GM20431 (cell line): Measurements from ENCODE around the gene MYH7.
"Not testable (repeated sequence)": the region's sequence is repeated elsewhere in the genome, so short reads cannot be mapped to it uniquely, and the experiment has no call there.

ENCODE experiments used
- in situ Hi-C: fragments of 300-500 bp; cut with MseI, MboI; formaldehyde crosslinking; loops from one replicate; pipeline ENCODE4 v1.15.0; 2020; ENCODE audit warnings: low sequenced_read_pairs; ENCODE audit not compliant: unreplicated experiment

Gene MYH7

GRCh38 chr14:23432102-23432925, 3.1 kb downstream of the MYH7 start:
- in situ Hi-C loops, result no loop called here

- in situ Hi-C loops, result no loop called here
These were observed 4.0 kb downstream of the MYH7 start for GRCh38 chr14:23431486-23431885.

GRCh38 chr14:23430723-23431085, 4.8 kb downstream of the MYH7 start:
- in situ Hi-C loops, result no loop called here

GRCh38 chr14:23430016-23430722, 5.3 kb downstream of the MYH7 start:
- in situ Hi-C loops, result no loop called here

GRCh38 chr14:23428686-23429495, 6.6 kb downstream of the MYH7 start:
- in situ Hi-C loops, result no loop called here

- in situ Hi-C loops, result not testable (repeated sequence)
These were observed 9.7 kb downstream of the MYH7 start for GRCh38 chr14:23425798-23426197.

- in situ Hi-C loops, result no loop called here
These were observed 10.3 kb downstream of the MYH7 start for GRCh38 chr14:23425169-23425568.

GRCh38 chr14:23423657-23424056, 11.8 kb downstream of the MYH7 start:
- in situ Hi-C loops, result no loop called here

- in situ Hi-C loops, result no loop called here
These were observed 13.9 kb downstream of the MYH7 start for GRCh38 chr14:23421594-23421993.

- in situ Hi-C loops, result not testable (repeated sequence)
These were observed 15.8 kb downstream of the MYH7 start for GRCh38 chr14:23419646-23420045.

- in situ Hi-C loops, result no loop called here
These were observed 17.4 kb downstream of the MYH7 start for GRCh38 chr14:23418021-23418420.

- in situ Hi-C loops, result not testable (repeated sequence)
These were observed 18.2 kb downstream of the MYH7 start for GRCh38 chr14:23417269-23417668.

GRCh38 chr14:23416801-23417200, 18.7 kb downstream of the MYH7 start:
- in situ Hi-C loops, result no loop called here

- in situ Hi-C loops, result no loop called here
These were observed 19.4 kb downstream of the MYH7 start for GRCh38 chr14:23415821-23416778.

GRCh38 chr14:23414906-23415820, 20.3 kb downstream of the MYH7 start:
- in situ Hi-C loops, result no loop called here

GRCh38 chr14:23414254-23414653, 21.2 kb downstream of the MYH7 start:
- in situ Hi-C loops, result no loop called here

GRCh38 chr14:23413681-23414080, 21.8 kb downstream of the MYH7 start:
- in situ Hi-C loops, result no loop called here
